ENCODE data around the gene KRTAP5-8. TPM values are rescaled to one million over a fixed set of nuclear protein-coding genes. Genes with fewer than 3 reads are reported as not detected.
"Not testable (repeated sequence)": the region's sequence is repeated elsewhere in the genome, so short reads cannot be mapped to it uniquely, and the experiment has no call there.

The KRTAP5-8 gene
- total and polyA plus RNA-seq, 12 donors, result 0.28 TPM; not detected in 11

DNA sequence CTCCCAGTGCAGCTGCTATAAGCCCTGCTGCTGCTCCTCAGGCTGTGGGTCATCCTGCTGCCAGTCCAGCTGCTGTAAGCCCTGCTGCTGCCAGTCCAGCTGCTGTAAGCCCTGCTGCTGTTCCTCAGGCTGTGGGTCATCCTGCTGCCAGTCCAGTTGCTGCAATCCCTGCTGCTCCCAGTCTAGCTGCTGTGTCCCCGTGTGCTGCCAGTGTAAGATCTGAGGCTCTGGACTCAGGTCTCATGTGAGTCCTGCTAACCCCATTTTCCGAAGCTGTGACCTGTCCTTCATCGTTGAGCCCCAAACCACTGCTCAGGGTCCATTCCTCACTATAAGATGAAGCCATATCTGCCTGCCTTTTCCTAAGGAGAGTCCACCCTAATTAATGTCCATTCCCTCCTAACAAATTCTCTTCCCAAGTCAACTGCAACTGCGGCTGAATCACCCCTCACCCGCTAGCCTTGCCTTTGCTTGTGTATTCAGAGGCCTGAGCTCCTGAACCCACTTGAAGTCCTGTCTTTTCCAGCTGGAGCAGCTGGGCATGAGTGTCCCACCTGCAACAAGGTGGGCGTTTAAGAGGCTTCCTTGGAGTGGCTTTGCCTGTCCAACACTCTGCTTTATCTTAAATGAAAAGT, 10.1 kb upstream of the KRTAP5-8 start:
- Histone ChIP-seq H3K27me3 (no peaks in the 10 kb centered on the region), H3K27ac (no peak overlapping the region)
- intact Hi-C loops (cut with DNase I), result no loop called here

DNA sequence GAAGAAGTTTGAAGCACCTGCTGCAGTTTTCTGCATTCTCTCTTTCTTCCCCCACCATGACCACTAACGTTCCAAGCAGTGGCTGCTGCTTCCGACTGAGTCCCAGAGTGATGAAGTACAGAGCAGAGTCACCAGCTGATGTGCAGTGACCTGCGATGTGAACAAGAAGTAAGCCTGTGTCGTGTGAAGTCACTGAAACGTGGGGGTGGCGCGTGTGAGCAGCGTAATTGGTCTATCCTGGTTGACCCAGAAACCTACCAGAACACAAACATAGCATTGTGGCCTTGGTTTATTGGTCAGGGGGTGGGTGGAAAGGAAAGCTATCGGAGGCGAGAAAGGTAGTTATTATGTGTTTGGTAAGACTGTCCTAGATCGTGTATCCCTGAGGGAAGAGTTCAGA, 7.2 kb upstream of the KRTAP5-8 start:
- 89 to 93% (median 91%) methylated on average over 11 of the region's 11 CpGs for WGBS, 4 donors
- H3K9me3 ChIP-seq (replicated peaks in 1 of 3), result no peaks in the 10 kb centered on the region

More for the DNA sequence above, 10.1 kb upstream of the KRTAP5-8 start:
- Histone ChIP-seq H3K9me3 (replicated peaks in 1 of 3) (no peaks in the 10 kb centered on the region), H3K36me3 (replicated peaks in 1 of 2) (no peaks in the 10 kb centered on the region), H3K4me3 (no peak overlapping the region), H3K4me1 (replicated peaks in 1 of 2) (no peaks in the 10 kb centered on the region)
- WGBS, 4 donors, result 87 to 95% (median 92%) methylated on average over 3 to 6 of the region's 6 CpGs
- no peak for TF ChIP-seq POLR2A (IDR thresholded peaks at IDR 0.05)
- TF ChIP-seq, protein P1, sequence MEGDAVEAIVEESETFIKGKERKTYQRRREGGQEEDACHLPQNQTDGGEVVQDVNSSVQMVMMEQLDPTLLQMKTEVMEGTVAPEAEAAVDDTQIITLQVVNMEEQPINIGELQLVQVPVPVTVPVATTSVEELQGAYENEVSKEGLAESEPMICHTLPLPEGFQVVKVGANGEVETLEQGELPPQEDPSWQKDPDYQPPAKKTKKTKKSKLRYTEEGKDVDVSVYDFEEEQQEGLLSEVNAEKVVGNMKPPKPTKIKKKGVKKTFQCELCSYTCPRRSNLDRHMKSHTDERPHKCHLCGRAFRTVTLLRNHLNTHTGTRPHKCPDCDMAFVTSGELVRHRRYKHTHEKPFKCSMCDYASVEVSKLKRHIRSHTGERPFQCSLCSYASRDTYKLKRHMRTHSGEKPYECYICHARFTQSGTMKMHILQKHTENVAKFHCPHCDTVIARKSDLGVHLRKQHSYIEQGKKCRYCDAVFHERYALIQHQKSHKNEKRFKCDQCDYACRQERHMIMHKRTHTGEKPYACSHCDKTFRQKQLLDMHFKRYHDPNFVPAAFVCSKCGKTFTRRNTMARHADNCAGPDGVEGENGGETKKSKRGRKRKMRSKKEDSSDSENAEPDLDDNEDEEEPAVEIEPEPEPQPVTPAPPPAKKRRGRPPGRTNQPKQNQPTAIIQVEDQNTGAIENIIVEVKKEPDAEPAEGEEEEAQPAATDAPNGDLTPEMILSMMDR (IDR thresholded peaks at IDR 0.05), result no peak
- DNase-seq, result no peak

DNA sequence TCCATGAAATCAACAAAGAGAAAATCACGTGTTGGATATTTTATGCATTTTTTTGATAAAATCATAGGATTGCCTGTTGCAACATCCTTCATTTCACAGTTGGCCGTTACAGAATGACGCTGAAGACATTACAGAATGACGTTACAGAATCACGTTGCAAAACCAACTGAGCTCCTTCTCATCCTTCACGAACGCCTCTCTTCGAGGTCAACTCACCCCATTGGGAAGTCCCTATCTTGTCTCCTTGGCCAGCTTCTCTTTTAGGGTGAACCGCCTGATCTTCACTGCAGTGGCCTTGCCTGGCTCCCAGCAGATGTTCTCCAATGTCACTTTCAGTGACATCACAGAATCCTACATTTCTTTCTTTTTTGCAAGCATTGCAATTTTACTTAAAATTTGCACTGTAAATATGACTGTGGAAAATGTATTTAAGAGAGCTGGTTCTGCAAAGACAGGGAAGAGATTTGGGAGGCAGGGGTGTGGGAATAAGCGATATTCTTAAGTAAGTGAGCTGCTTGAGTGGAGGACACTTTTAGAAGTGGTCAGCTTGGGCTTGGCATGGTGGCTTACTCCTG, 5.7 kb upstream of the KRTAP5-8 start:
- intact Hi-C loops (cut with DNase I), result no loop called here
- H3K27me3 ChIP-seq, result no peaks in the 10 kb centered on the region
- DNase-seq, result no peak
- WGBS, 4 donors, result 50 to 58% (median 53%) methylated on average over 10 of the region's 10 CpGs
- no peak overlapping the region for H3K4me3 ChIP-seq
- H3K9me3 ChIP-seq (replicated peaks in 1 of 3), result no peaks in the 10 kb centered on the region
- H3K27ac ChIP-seq, result no peak overlapping the region
- no peaks in the 10 kb centered on the region for H3K4me1 ChIP-seq (replicated peaks in 1 of 2)
- TF ChIP-seq, protein P1 (IDR thresholded peaks at IDR 0.05), result no peak
- no peak for TF ChIP-seq POLR2A (IDR thresholded peaks at IDR 0.05)
- no peaks in the 10 kb centered on the region for H3K36me3 ChIP-seq (replicated peaks in 1 of 2)

More for the DNA sequence above, 7.2 kb upstream of the KRTAP5-8 start:
- no peak overlapping the region for H3K4me3 ChIP-seq
- no peaks in the 10 kb centered on the region for H3K4me1 ChIP-seq (replicated peaks in 1 of 2)
- H3K27ac ChIP-seq, result no peak overlapping the region
- intact Hi-C loops (cut with DNase I), result no loop called here
- H3K27me3 ChIP-seq, result no peaks in the 10 kb centered on the region
- no peak for DNase-seq
- H3K36me3 ChIP-seq (replicated peaks in 1 of 2), result no peaks in the 10 kb centered on the region
- TF ChIP-seq, protein P1 (IDR thresholded peaks at IDR 0.05), result no peak
- no peak for TF ChIP-seq POLR2A (IDR thresholded peaks at IDR 0.05)

DNA sequence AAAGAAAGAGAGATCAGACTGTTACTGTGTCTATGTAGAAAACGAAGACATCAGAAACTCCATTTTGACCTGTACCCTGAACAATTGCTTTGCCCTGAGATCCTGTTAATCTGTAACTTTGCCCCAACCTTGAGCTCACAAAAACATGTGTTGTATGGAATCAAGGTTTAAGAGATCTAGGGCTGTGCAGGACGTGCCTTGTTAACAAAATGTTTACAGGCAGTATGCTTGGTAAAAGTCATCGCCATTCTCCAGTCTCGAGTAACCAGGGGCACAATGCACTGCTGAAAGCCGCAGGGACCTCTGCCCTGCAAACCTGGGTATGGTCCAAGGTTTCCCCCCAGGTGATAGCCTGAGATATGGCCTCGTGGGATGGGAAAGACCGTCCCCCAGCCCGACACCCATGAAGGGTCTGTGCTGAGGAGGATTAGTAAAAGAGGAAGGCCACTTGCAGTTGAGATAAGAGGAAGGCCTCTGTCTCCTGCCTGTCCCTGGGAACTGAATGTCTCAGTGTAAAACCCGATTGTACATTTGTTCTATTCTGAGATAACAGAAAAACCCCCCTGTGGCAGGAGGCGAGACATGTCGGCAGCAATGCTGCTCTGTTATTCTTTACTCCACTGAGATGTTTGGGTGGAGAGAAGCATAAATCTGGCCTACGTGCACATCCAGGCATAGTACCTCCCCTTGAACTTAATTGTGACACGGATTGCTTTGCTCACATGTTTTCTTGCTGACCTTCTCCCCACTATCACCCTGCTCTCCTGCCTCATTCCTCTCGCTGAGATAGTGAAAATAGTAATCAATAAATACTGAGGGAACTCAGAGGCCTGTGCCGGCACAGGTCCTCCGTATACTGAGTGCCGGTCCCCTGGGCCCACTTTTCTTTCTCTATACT, 2.9 kb upstream of the KRTAP5-8 start:
- H3K9me3 ChIP-seq (replicated peaks in 1 of 3); DNase-seq; intact Hi-C loops (cut with DNase I); H3K27me3 ChIP-seq; H3K36me3 ChIP-seq (replicated peaks in 1 of 2); H3K4me3 ChIP-seq; H3K4me1 ChIP-seq (replicated peaks in 1 of 2); H3K27ac ChIP-seq: not testable (repeated sequence)
- WGBS, 4 donors, result 52 to 85% (median 64%) methylated on average over 15 to 17 of the region's 17 CpGs

Measured in adrenal gland (tissue), 12 donors.